SK-N-SH (cell line): ENCODE data around the gene ZNF324B. TPM values are rescaled to one million over a fixed set of nuclear protein-coding genes. Genes with fewer than 3 reads are reported as not detected.

Source experiments
- CTCF ChIA-PET: fragments of 300-600, 350-600 bp; formaldehyde crosslinking; extraction: SDS; loops from one replicate; lab custom pipeline; 2021; lab: Yijun Ruan, JAX
- POLR2A ChIA-PET: fragments of 350-600 bp; sonication (Branson Sonifier 250); formaldehyde crosslinking; extraction: SDS; loops from one replicate; lab custom pipeline; 2020; ENCODE audit warnings: antibody characterized with exemption, inconsistent platforms; lab: Yijun Ruan, JAX
- DNase-seq: peaks from one replicate; pipeline ENCODE4 v3.0.0; 2012
- H2AFZ ChIP-seq: fragments of 200-600 bp; sonication (generic); 2 replicates; pipeline ENCODE4 v1.8.1; 2016; ENCODE audit warnings: antibody characterized with exemption, mild to moderate bottlenecking, low read depth
- H3F3A ChIP-seq: fragments of 200-600 bp; sonication (generic); replicated peaks from 2 replicates; pipeline ENCODE3; 2016; ENCODE audit warnings: antibody characterized with exemption, mild to moderate bottlenecking; ENCODE audit not compliant: insufficient read depth
- H3K27ac ChIP-seq, 2 experiments: fragments of 200-500 bp in 1 of 2; fragments of 200-600 bp in 1 of 2; sonication (Bioruptor generic) in 1 of 2; sonication (generic), shearing (Covaris generic) in 1 of 2; 2 replicates each; pipeline versions ENCODE4 v1.5.1 to v1.6.1; 2014 to 2016; ENCODE audit warnings: low read depth in 2 of 2, inconsistent platforms in 1 of 2, low read length in 1 of 2, mild to moderate bottlenecking in 1 of 2, mixed read lengths in 1 of 2
- H3K27me3 ChIP-seq: fragments of 200-600 bp; sonication (generic), shearing (Covaris generic); 2 replicates; pipeline ENCODE4 v1.6.1; 2016; ENCODE audit warnings: mixed run types; ENCODE audit not compliant: insufficient read depth
- H3K36me3 ChIP-seq, 2 experiments: fragments of 200-500 bp in 1 of 2; fragments of 200-600 bp in 1 of 2; sonication (Bioruptor generic) in 1 of 2; sonication (generic) in 1 of 2; replicated peaks in 1 of 2; 2 replicates each; pipeline versions ENCODE3 to v1.5.1; 2014 to 2016; ENCODE audit warnings: low read length in 1 of 2, mild to moderate bottlenecking in 1 of 2; ENCODE audit not compliant: insufficient read depth in 2 of 2, control insufficient read depth in 1 of 2
- H3K4me1 ChIP-seq, 2 experiments: fragments of 200-500 bp in 1 of 2; fragments of 200-600 bp in 1 of 2; sonication (Bioruptor generic) in 1 of 2; sonication (generic), shearing (Covaris generic) in 1 of 2; 2 replicates each; pipeline versions ENCODE4 v1.5.1 to v1.6.1; 2014 to 2016; ENCODE audit warnings: low read depth in 1 of 2, low read length in 1 of 2, mixed run types in 1 of 2; ENCODE audit not compliant: insufficient read depth in 2 of 2, control insufficient read depth in 1 of 2
- H3K4me2 ChIP-seq: fragments of 200-600 bp; sonication (generic), shearing (Covaris generic); 2 replicates; pipeline ENCODE4 v1.6.1; 2017; ENCODE audit warnings: mixed run types
- H3K4me3 ChIP-seq, 2 experiments: fragments of 200-500 bp in 1 of 2; fragments of 200-600 bp in 1 of 2; sonication (Bioruptor generic) in 1 of 2; sonication (generic), shearing (Covaris generic) in 1 of 2; 2 replicates each; pipeline versions ENCODE4 v1.5.1 to v1.8.1; 2014 to 2016; ENCODE audit warnings: low read depth in 2 of 2, inconsistent platforms in 1 of 2, low read length in 1 of 2, mild to moderate bottlenecking in 1 of 2, mixed read lengths in 1 of 2, moderate library complexity in 1 of 2
- H3K79me2 ChIP-seq: fragments of 200-600 bp; sonication (generic); 2 replicates; pipeline ENCODE4 v1.8.1; 2017; ENCODE audit warnings: mild to moderate bottlenecking; ENCODE audit not compliant: insufficient read depth
- H3K9ac ChIP-seq: fragments of 200-600 bp; sonication (generic); 2 replicates; pipeline ENCODE4 v1.6.1; 2017; ENCODE audit warnings: mixed run types
- H3K9me2 ChIP-seq: fragments of 200-600 bp; sonication (generic); 2 replicates; pipeline ENCODE4 v1.6.1; 2017; ENCODE audit warnings: mixed run types
- H3K9me3 ChIP-seq: fragments of 200-600 bp; sonication (generic); 2 replicates; pipeline ENCODE4 v1.6.1; 2017; ENCODE audit warnings: mixed run types, mild to moderate bottlenecking, moderate library complexity
- H4K20me1 ChIP-seq: fragments of 200-600 bp; sonication (generic); 2 replicates; pipeline ENCODE4 v1.6.1; 2017; ENCODE audit warnings: mild to moderate bottlenecking, mixed run types; ENCODE audit not compliant: insufficient read depth
- CHD2 ChIP-seq: fragments of 150-350 bp; IDR thresholded peaks from 2 replicates; pipeline ENCODE4 v1.6.1; 2018; ENCODE audit warnings: low read length; ENCODE audit not compliant: partially characterized antibody
- ELF1 ChIP-seq: IDR thresholded peaks from 2 replicates; pipeline ENCODE4 v1.4.0; 2012
- EZH2phosphoT487 ChIP-seq: fragments of 200-600 bp; sonication (generic); IDR thresholded peaks from 2 replicates; pipeline ENCODE4 v1.6.1; 2017; ENCODE audit warnings: low read depth, mixed run types, mild to moderate bottlenecking, antibody characterized with exemption, moderate library complexity, borderline replicate concordance
- FOXM1 ChIP-seq: IDR thresholded peaks from 2 replicates; pipeline ENCODE4 v1.4.0; 2012; ENCODE audit warnings: low read depth, mild to moderate bottlenecking
- GABPA ChIP-seq: IDR thresholded peaks from 2 replicates; pipeline ENCODE4 v1.4.0; 2012; ENCODE audit warnings: low read depth, mild to moderate bottlenecking
- GATA2 ChIP-seq: sonication (generic); formaldehyde crosslinking; IDR thresholded peaks from 2 replicates; pipeline ENCODE4 v1.5.0; 2020; ENCODE audit warnings: mild to moderate bottlenecking, missing genetic modification reagents
- IRF3 ChIP-seq: fragments of 150-350 bp; IDR thresholded peaks from 2 replicates; pipeline ENCODE4 v1.6.1; 2016; ENCODE audit warnings: mild to moderate bottlenecking, low read depth, low read length
- MAX ChIP-seq: IDR thresholded peaks from 2 replicates; pipeline ENCODE4 v1.4.0; 2012; ENCODE audit warnings: low read depth
- MEF2A ChIP-seq: IDR thresholded peaks from 2 replicates; pipeline ENCODE4 v1.4.0; 2012; ENCODE audit warnings: low read depth, borderline replicate concordance
- MXI1 ChIP-seq: IDR thresholded peaks from 2 replicates; pipeline ENCODE4 v1.6.1; 2012; ENCODE audit warnings: mild to moderate bottlenecking, low read depth, low read length, improper control_type of control experiment
- NFIC ChIP-seq: IDR thresholded peaks from 2 replicates; pipeline ENCODE4 v1.4.0; 2012; ENCODE audit warnings: borderline replicate concordance
- NRF1 ChIP-seq: IDR thresholded peaks from 2 replicates; pipeline ENCODE4 v1.6.1; 2012; ENCODE audit warnings: low read depth, mild to moderate bottlenecking, low read length
- PBX3 ChIP-seq: IDR thresholded peaks from 2 replicates; pipeline ENCODE4; 2012
- POLR2AphosphoS5 ChIP-seq: IDR thresholded peaks from 2 replicates; pipeline ENCODE4 v1.6.1; 2012; ENCODE audit warnings: low read depth, low read length
- RCOR1 ChIP-seq: fragments of 150-350 bp; IDR thresholded peaks from 2 replicates; pipeline ENCODE4 v1.6.1; 2017; ENCODE audit warnings: antibody characterized with exemption, low read length
- RXRA ChIP-seq: IDR thresholded peaks from 2 replicates; pipeline ENCODE4 v1.4.0; 2012; ENCODE audit warnings: low read depth, mild to moderate bottlenecking, borderline replicate concordance
- SIN3A ChIP-seq: IDR thresholded peaks from 2 replicates; pipeline ENCODE4 v1.6.1; 2012; ENCODE audit warnings: low read depth, mild to moderate bottlenecking, low read length, moderate library complexity, borderline replicate concordance
- SMC3 ChIP-seq: IDR thresholded peaks from 2 replicates; pipeline ENCODE4 v1.6.1; 2012; ENCODE audit warnings: low read depth, low read length, improper control_type of control experiment
- TAF1 ChIP-seq: IDR thresholded peaks from 2 replicates; pipeline ENCODE4 v1.6.1; 2012; ENCODE audit warnings: low read depth, mild to moderate bottlenecking, low read length, moderate library complexity, borderline replicate concordance
- TEAD4 ChIP-seq: IDR thresholded peaks from 2 replicates; pipeline ENCODE4 v1.4.0; 2012; ENCODE audit warnings: mild to moderate bottlenecking, borderline replicate concordance; ENCODE audit not compliant: insufficient read depth
- USF1 ChIP-seq: IDR thresholded peaks from 2 replicates; pipeline ENCODE4 v1.4.0; 2012; ENCODE audit warnings: low read depth, borderline replicate concordance
- USF2 ChIP-seq: fragments of 150-350 bp; IDR thresholded peaks from 2 replicates; pipeline ENCODE4 v1.6.1; 2017; ENCODE audit warnings: antibody characterized with exemption, low read length, low read depth, borderline replicate concordance
- ZBTB33 ChIP-seq: IDR thresholded peaks from 2 replicates; pipeline ENCODE4 v1.4.0; 2012; ENCODE audit warnings: low read depth, borderline replicate concordance
- WGBS: methylation state at CpG from one replicate; pipeline ENCODE4 v1.1.6; 2017; ENCODE audit warnings: low lambda C conversion rate; 5-methylcytosine and 5-hydroxymethylcytosine counted together
- polyA plus RNA-seq, 3 experiments: library from polyadenylated mRNA; depleted of rRNA; stranded (reverse); fragments of >200 nt; gene quantifications; 2 replicates each; pipeline ENCODE4 v1.2.3, GENCODE V29; 2012

ZNF324B gene
- polyA plus RNA-seq, 1 of the 3 experiments (the other 2 are of a cell fraction): 2.9 TPM

- peak; percentile 99 for DNase-seq
- peaks cover 25% of the 10 kb centered on the region for H3K79me2 ChIP-seq
- H3K4me1 ChIP-seq: peaks cover 0 to 12% of the 10 kb centered on the region in 2 experiments; a peak in 1 of 4 replicates
- peaks cover 13% of the 10 kb centered on the region; the same call in 1 of the 2 replicates for H4K20me1 ChIP-seq
- peak within 1 kb of the TSS; percentile 48 to 72; a peak in 2 of 4 replicates for H3K27ac ChIP-seq
- peak within 1 kb of the TSS; percentile 90 for H2AFZ ChIP-seq
- POLR2A ChIA-PET: interaction anchor here (2.0 kb wide), 1 partner anchor 16 kb away, joined by 6 read pairs; the partner anchor contains the start of gene ZNF324B
- H3K9me2 ChIP-seq: no peaks in the 10 kb centered on the region
- TF ChIP-seq EZH2phosphoT487 (no peak), IRF3 (no peak), PBX3 (no peak), GABPA (peak; percentile 80), RXRA (no peak), ELF1 (peak; percentile 93), NFIC (no peak), MEF2A (no peak), FOXM1 (no peak), POLR2AphosphoS5 (peak; percentile 82), USF2 (peak; percentile 78), MXI1 (peak; percentile 93), SMC3 (no peak), RCOR1 (no peak), GATA2 (CRISPR knock-in tag) (no peak), MAX (peak; percentile 45; the same call in 1 of the 2 replicates), ZBTB33 (no peak), CHD2 (no peak), USF1 (peak; percentile 97), SIN3A (no peak), NRF1 (peak; percentile 59), TEAD4 (no peak), TAF1 (peak; percentile 61; the same call in 1 of the 2 replicates)
- H3K9ac ChIP-seq: peak within 1 kb of the TSS; percentile 79
- no peaks in the 10 kb centered on the region for H3K9me3 ChIP-seq
- peaks cover 3% of the 10 kb centered on the region for H3F3A ChIP-seq
- CTCF ChIA-PET: no interaction called here
- H3K4me3 ChIP-seq: peak within 1 kb of the TSS; percentile 82 to 86
- H3K36me3 ChIP-seq: peaks cover 0 to 20% of the 10 kb centered on the region in 2 experiments
- no peaks in the 10 kb centered on the region for H3K27me3 ChIP-seq
- WGBS: 1% methylated on average over 15 of the region's 92 CpGs
- peak within 1 kb of the TSS; percentile 73 for H3K4me2 ChIP-seq
Measured at GRCh38 chr19:58466760-58467589, 15.6 kb downstream of the ZNF324B start, which contains the start of gene ZNF324. ZNF324 (plus strand) TSS chr19:58467080; CDS start chr19:58469186, 2,106 bp downstream.
